ENCODE data around the gene ARL4D. TPM values are rescaled to one million over a fixed set of nuclear protein-coding genes. Genes with fewer than 3 reads are reported as not detected.

ARL4D gene
- total RNA-seq, 2 donors from 2014 or later = 4.8 to 17.2 TPM

DNA sequence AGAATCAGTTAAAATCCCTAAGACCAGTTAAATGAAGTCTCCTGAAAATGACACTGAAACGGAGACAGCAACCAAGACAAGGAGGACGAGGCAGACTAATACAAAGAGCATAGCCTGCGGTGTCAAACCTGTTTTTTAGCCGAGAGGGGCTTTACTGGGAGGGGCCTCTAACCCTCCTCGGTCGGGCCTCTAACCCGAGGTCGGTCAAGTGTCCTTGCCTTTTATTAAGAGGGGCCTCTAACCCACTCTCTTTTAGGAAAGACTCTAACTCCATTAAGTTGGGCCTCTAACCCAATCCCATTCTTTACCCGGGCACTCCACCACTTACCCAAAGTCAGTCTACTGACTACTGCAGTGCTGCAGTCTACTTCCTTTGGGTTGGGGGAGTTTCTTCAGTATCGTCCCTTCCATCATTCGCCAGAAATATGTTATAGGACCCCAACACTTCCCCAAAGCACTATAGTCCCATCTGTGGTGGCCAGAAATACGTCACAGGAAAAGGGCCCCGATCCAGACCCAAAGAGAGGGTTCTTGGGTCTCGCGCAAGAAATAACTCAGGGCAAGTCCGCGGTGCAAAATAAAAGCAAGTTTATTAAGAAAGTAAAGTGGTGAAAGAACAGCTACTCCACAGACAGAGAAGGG is 39.2 kb upstream of the ARL4D start:
- Histone ChIP-seq H3K4me1 (replicated peaks) (peaks cover 5% of the 10 kb centered on the region), H3K9me3 (no peaks in the 10 kb centered on the region), H3K36me3 (no peaks in the 10 kb centered on the region), H3K4me3 (peak overlapping the region in 1 of 2 donors; percentile 38), H3K27ac (peak overlapping the region; percentile 91 to 94), H3K27me3 (replicated peaks; ENCODE audit: insufficient read depth) (no peaks in the 10 kb centered on the region)
- intact Hi-C loops (cut with DNase I) = loop anchor here (2.0 kb wide), 1 partner anchor 189 kb away; the partner anchor contains the start of gene NBR1
- DNase-seq (ENCODE audit: low spot score) = no peak
- TF ChIP-seq POLR2AphosphoS5 (IDR thresholded peaks at IDR 0.05) (no peak), CTCF (IDR thresholded peaks at IDR 0.05) (no peak), POLR2A (IDR thresholded peaks at IDR 0.05) (no peak)
- WGBS = 57% methylated on average over 17 of the region's 17 CpGs

DNA sequence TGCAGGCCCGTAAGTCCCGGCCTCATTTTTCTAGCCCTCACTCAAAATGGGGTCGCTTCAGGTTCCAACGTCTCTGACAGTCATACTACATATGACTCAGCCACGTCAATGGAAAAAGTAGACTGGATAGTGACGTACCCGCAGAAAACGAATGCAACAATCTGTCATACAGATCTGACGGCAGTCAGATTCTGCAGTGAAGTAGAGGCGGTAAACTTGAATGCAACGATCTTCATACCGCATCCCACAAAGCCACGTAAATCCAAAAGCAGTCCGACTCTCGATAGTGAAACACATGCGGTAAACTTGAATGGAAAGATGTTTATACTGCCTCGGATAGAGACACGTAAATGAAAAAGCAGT is 38.4 kb upstream of the ARL4D start:
- WGBS = 35% methylated on average over 18 of the region's 18 CpGs
- intact Hi-C loops (cut with DNase I) = loop anchor here (2.0 kb wide), 1 partner anchor 190 kb away; the partner anchor contains the start of gene NBR1
- Histone ChIP-seq H3K9me3 (no peaks in the 10 kb centered on the region), H3K27ac (peak overlapping the region; percentile 91 to 94), H3K36me3 (no peaks in the 10 kb centered on the region), H3K27me3 (replicated peaks; ENCODE audit: insufficient read depth) (no peaks in the 10 kb centered on the region), H3K4me1 (replicated peaks) (peaks cover 5% of the 10 kb centered on the region), H3K4me3 (peak overlapping the region; percentile 38 to 43)
- TF ChIP-seq POLR2A (IDR thresholded peaks at IDR 0.05) = peak; percentile 10
- TF ChIP-seq POLR2AphosphoS5 (IDR thresholded peaks at IDR 0.05) = no peak
- no peak for TF ChIP-seq CTCF (IDR thresholded peaks at IDR 0.05)
- peak; percentile 41 for DNase-seq (ENCODE audit: low spot score)

DNA sequence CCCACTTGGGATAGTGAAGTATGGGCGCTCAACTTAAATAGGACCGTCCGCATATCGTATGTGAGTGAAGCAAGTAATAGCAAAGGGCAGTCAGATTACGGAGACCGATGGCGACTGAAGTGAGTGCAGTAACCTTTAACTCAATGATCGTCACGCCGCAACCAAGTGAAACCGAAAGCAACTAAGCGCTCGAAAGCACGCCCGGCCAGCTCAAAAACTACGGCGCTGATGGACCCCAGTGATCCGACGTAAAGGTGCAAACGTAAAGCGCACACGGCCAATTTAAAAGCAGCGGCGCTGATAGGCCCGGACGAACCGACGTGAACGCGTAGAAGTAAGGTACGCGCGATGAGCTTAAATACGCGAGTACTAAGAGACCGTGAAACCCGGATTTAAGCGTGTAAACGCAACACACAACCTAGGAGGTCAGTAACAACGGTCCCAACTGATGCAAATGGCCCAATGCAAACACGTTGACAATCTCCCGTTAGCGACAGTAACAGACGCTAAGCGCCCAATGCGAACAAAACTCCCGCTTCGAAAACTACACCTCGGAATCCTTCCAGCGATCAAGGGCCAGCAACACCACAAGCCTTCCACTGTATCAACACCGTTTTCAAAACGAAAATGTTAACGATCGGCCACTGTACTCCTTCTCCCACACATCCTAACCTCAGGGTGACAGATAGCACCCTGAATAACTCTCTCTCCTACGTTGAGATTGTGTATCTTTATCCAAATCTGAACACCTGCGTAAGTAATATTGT is 37.9 kb upstream of the ARL4D start:
- no peaks in the 10 kb centered on the region for H3K27me3 ChIP-seq (replicated peaks; ENCODE audit: insufficient read depth)
- peak overlapping the region; percentile 38 to 43 for H3K4me3 ChIP-seq
- H3K27ac ChIP-seq = peak overlapping the region; percentile 91 to 94
- DNase-seq (ENCODE audit: low spot score) = peak; percentile 90
- intact Hi-C loops (cut with DNase I) = loop anchor here (2.0 kb wide), 1 partner anchor 190 kb away; the partner anchor contains the start of gene NBR1
- peak; percentile 93 for TF ChIP-seq POLR2AphosphoS5 (IDR thresholded peaks at IDR 0.05)
- no peak for TF ChIP-seq CTCF (IDR thresholded peaks at IDR 0.05)
- TF ChIP-seq POLR2A (IDR thresholded peaks at IDR 0.05) = peak; percentile 88
- no peaks in the 10 kb centered on the region for H3K36me3 ChIP-seq
- peaks cover 5% of the 10 kb centered on the region for H3K4me1 ChIP-seq (replicated peaks)
- H3K9me3 ChIP-seq = no peaks in the 10 kb centered on the region
- under 1% methylated on average over 56 of the region's 56 CpGs for WGBS

- Histone ChIP-seq H3K9me3 (no peaks in the 10 kb centered on the region), H3K4me1 (replicated peaks) (peaks cover 5% of the 10 kb centered on the region), H3K27ac (no peak overlapping the region), H3K27me3 (replicated peaks; ENCODE audit: insufficient read depth) (no peaks in the 10 kb centered on the region), H3K4me3 (no peak overlapping the region), H3K36me3 (no peaks in the 10 kb centered on the region)
- 95% methylated on average over 27 of the region's 27 CpGs for WGBS
- TF ChIP-seq CTCF (IDR thresholded peaks at IDR 0.05) (no peak), POLR2A (IDR thresholded peaks at IDR 0.05) (no peak), POLR2AphosphoS5 (IDR thresholded peaks at IDR 0.05) (no peak)
- intact Hi-C loops (cut with DNase I) = no loop called here
- DNase-seq (ENCODE audit: low spot score) = peak; percentile 8
Measured at GRCh38 chr17:43363181-43363925, 35.4 kb upstream of the ARL4D start.
